ENCODE data around the gene DENND4B. TPM values are rescaled to one million over a fixed set of nuclear protein-coding genes. Genes with fewer than 3 reads are reported as not detected.

Gene DENND4B
- total and polyA plus RNA-seq, 12 donors: 8.9 to 110 (median 36.7) TPM

- Histone ChIP-seq H3K9me3 (replicated peaks in 1 of 3) (no peaks in the 10 kb centered on the region), H3K4me1 (replicated peaks in 1 of 2) (no peaks in the 10 kb centered on the region), H3K27me3 (no peaks in the 10 kb centered on the region), H3K36me3 (replicated peaks in 1 of 2) (peaks cover 0 to 80% of the 10 kb centered on the region in 2 donors), H3K4me3 (no peak overlapping the region), H3K27ac (no peak overlapping the region)
- WGBS, 4 donors: 92 to 98% (median 95%) methylated on average over 9 to 14 of the region's 14 CpGs
- TF ChIP-seq CTCF (IDR thresholded peaks at IDR 0.05): no peak
- TF ChIP-seq POLR2A (IDR thresholded peaks at IDR 0.05): no peak
- peak in 1 of 7 donors; percentile 13 for DNase-seq
- intact Hi-C loops (cut with DNase I): no loop called here
These were observed 13.1 kb downstream of the DENND4B start for GRCh38 chr1:153933430-153933829.

- H3K27ac ChIP-seq: no peak overlapping the region
- H3K4me1 ChIP-seq (replicated peaks in 1 of 2): no peaks in the 10 kb centered on the region
- 92 to 96% (median 95%) methylated on average over 13 to 18 of the region's 18 CpGs for WGBS, 4 donors
- intact Hi-C loops (cut with DNase I): no loop called here
- no peaks in the 10 kb centered on the region for H3K9me3 ChIP-seq (replicated peaks in 1 of 3)
- peak in 1 of 7 donors; percentile 10 for DNase-seq
- TF ChIP-seq POLR2A (IDR thresholded peaks at IDR 0.05) (no peak), CTCF (IDR thresholded peaks at IDR 0.05) (no peak)
- H3K36me3 ChIP-seq (replicated peaks in 1 of 2): peaks cover 0 to 74% of the 10 kb centered on the region in 2 donors
- H3K4me3 ChIP-seq: no peak overlapping the region
- no peaks in the 10 kb centered on the region for H3K27me3 ChIP-seq
These were observed 14.1 kb downstream of the DENND4B start for GRCh38 chr1:153932156-153933131.

GRCh38 chr1:153929981-153930948 is 16.3 kb downstream of the DENND4B start:
- H3K36me3 ChIP-seq (replicated peaks in 1 of 2): peaks cover 0 to 52% of the 10 kb centered on the region in 2 donors
- 78 to 84% (median 82%) methylated on average over 8 to 14 of the region's 14 CpGs for WGBS, 4 donors
- no peaks in the 10 kb centered on the region for H3K9me3 ChIP-seq (replicated peaks in 1 of 3)
- intact Hi-C loops (cut with DNase I): no loop called here
- no peak overlapping the region for H3K4me3 ChIP-seq
- H3K27me3 ChIP-seq: no peaks in the 10 kb centered on the region
- DNase-seq: no peak
- TF ChIP-seq POLR2A (IDR thresholded peaks at IDR 0.05) (no peak), CTCF (IDR thresholded peaks at IDR 0.05) (no peak)
- no peak overlapping the region for H3K27ac ChIP-seq
- no peaks in the 10 kb centered on the region for H3K4me1 ChIP-seq (replicated peaks in 1 of 2)

GRCh38 chr1:153929426-153929825 is 17.1 kb downstream of the DENND4B start:
- 84 to 93% (median 91%) methylated on average over 5 of the region's 5 CpGs for WGBS, 4 donors
- intact Hi-C loops (cut with DNase I): no loop called here
- H3K27ac ChIP-seq: peak overlapping the region in 2 of 5 donors; percentile 23 to 55
- no peak for DNase-seq
- H3K4me3 ChIP-seq: no peak overlapping the region
- TF ChIP-seq POLR2A (IDR thresholded peaks at IDR 0.05) (no peak), CTCF (IDR thresholded peaks at IDR 0.05) (no peak)
- no peaks in the 10 kb centered on the region for H3K9me3 ChIP-seq (replicated peaks in 1 of 3)
- H3K36me3 ChIP-seq (replicated peaks in 1 of 2): peaks cover 0 to 44% of the 10 kb centered on the region in 2 donors
- H3K4me1 ChIP-seq (replicated peaks in 1 of 2): no peaks in the 10 kb centered on the region
- H3K27me3 ChIP-seq: no peaks in the 10 kb centered on the region

Measured in adrenal gland (tissue), 12 donors.